Stimulated activated naive B cell treated with anti-CD40 and anti-IgM and Interleukin-4, amounts not matched to agents 10 μg/mL and 1 μg/mL and 100 μg/mL, for 72 hours (primary cell): ENCODE data around the gene FLT3.

ENCODE experiments used
- ATAC-seq, 2 donors: fragments of 150-1000 bp; cut with Tn5 transposase; replicated peaks; 2 replicates each; pipeline ENCODE4 v1.10.0; 2021; ENCODE audit warnings: moderate library complexity in 1 of 2
- DNase-seq: peaks from one replicate; pipeline ENCODE4 v3.0.0; 2021
- H3K27ac Mint-ChIP-seq: one replicate; pipeline ENCODE4 v1.8.0; 2022; ENCODE audit warnings: mild to moderate bottlenecking, mixed read lengths
- H3K27me3 Mint-ChIP-seq, 2 donors: one replicate each; pipeline ENCODE4 v1.8.0; 2022; ENCODE audit warnings: mixed read lengths in 2 of 2
- H3K36me3 Mint-ChIP-seq, 2 donors: one replicate each; pipeline ENCODE4 v1.8.0; 2022; ENCODE audit warnings: mixed read lengths in 2 of 2, mild to moderate bottlenecking in 1 of 2
- H3K4me1 Mint-ChIP-seq, 2 donors: one replicate each; pipeline ENCODE4 v1.8.0; 2022; ENCODE audit warnings: mixed read lengths in 2 of 2, mild to moderate bottlenecking in 1 of 2
- H3K4me3 Mint-ChIP-seq, 2 donors: one replicate each; pipeline ENCODE4 v1.8.0; 2022; ENCODE audit warnings: mild to moderate bottlenecking in 2 of 2, mixed read lengths in 2 of 2, moderate library complexity in 1 of 2
- H3K9me3 Mint-ChIP-seq, 2 donors: one replicate each; pipeline ENCODE4 v1.8.0; 2022; ENCODE audit warnings: mixed read lengths in 2 of 2, mild to moderate bottlenecking in 1 of 2

Gene FLT3

DNA sequence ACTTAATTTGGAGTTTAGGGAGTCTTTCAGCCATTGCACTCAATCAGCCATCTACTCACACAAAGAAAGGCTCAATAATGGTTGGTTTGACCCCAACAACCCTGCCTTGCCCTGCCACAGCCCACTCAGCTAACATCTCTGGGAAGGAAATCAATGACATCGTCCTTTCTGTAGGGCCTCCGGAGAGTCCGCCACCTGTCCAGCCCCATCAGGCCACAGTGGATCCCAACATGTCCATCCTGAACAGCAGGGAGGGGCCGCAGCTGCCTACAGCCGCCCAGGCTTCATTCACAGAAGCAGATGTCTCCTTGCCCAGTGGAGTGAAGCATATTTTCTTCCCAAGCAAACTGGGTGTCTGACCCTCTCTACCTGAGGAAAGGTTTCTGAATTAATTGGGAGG is 127.1 kb downstream of the FLT3 start:
- peaks cover 27 to 55% of the 10 kb centered on the region in 2 donors for H3K4me1 Mint-ChIP-seq
- H3K27ac Mint-ChIP-seq = no peak overlapping the region
- no peak for DNase-seq
- no peaks in the 10 kb centered on the region for H3K9me3 Mint-ChIP-seq
- H3K4me3 Mint-ChIP-seq = no peak overlapping the region
- peaks cover 73 to 95% of the 10 kb centered on the region in 2 donors for H3K27me3 Mint-ChIP-seq
- ATAC-seq = no peak
- peaks cover 0 to 3% of the 10 kb centered on the region in 2 donors for H3K36me3 Mint-ChIP-seq

DNA sequence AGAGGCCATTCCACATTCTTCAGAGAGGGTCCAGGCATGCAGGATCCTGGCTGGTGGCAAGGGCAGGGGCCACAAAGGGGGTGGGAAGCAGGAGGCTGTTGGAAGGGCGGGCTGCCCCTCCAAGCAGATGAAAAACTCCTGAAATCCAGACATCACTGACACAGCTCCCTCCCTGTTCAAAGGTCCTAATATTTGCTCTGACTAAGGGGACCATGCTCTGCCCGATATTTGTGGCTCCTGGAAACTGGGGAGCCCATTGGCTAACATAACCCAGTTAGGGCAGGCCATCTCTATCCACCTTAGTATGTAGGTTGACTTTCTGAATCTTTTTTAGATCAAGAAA is 127.9 kb downstream of the FLT3 start:
- no peak for ATAC-seq
- Mint-ChIP-seq H3K4me3 (no peak overlapping the region), H3K27ac (no peak overlapping the region), H3K36me3 (peaks cover 0 to under 1% of the 10 kb centered on the region in 2 donors), H3K4me1 (peaks cover 32 to 57% of the 10 kb centered on the region in 2 donors), H3K27me3 (peaks cover 78 to 95% of the 10 kb centered on the region in 2 donors), H3K9me3 (no peaks in the 10 kb centered on the region)
- DNase-seq = no peak

DNA sequence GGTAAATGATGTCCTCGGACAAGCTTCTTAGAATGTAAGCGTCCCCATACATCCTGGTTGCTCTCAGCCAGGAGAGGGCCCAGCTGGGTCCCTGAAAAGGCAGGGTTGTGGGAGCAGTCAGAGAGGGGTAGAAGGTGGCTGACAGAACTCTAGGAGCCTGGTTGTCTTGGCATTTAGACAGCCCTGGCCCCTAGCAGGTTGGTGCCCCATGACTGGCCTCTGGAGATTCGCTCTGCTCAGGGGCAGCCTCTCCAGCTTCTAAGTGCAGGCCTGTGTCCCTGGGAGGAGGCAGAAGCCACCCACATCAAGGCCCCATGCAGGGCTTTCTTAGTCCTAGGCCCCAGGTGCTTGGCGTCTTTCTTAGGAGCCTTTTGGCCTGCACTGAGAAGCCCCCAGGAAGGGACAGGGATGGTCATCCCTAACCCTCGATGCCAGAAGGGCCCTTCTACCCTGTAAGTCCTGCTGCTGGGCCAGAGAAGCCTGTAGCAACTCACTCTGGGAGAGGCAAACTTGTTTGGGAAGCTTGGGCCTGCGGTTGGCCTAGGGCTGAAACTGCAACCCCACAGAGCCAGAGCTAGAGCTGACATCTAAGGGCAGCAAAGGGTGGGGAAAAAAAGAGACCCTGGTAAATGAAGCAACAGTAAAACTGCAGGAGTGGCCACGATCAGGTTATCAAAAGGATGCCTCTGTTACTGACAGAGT is 128.4 kb downstream of the FLT3 start:
- ATAC-seq (no peak), DNase-seq (no peak)
- H3K27me3 Mint-ChIP-seq = peaks cover 78 to 95% of the 10 kb centered on the region in 2 donors
- peaks cover 34 to 57% of the 10 kb centered on the region in 2 donors for H3K4me1 Mint-ChIP-seq
- H3K9me3 Mint-ChIP-seq = no peaks in the 10 kb centered on the region
- no peaks in the 10 kb centered on the region for H3K36me3 Mint-ChIP-seq
- no peak overlapping the region for H3K4me3 Mint-ChIP-seq
- no peak overlapping the region for H3K27ac Mint-ChIP-seq

DNA sequence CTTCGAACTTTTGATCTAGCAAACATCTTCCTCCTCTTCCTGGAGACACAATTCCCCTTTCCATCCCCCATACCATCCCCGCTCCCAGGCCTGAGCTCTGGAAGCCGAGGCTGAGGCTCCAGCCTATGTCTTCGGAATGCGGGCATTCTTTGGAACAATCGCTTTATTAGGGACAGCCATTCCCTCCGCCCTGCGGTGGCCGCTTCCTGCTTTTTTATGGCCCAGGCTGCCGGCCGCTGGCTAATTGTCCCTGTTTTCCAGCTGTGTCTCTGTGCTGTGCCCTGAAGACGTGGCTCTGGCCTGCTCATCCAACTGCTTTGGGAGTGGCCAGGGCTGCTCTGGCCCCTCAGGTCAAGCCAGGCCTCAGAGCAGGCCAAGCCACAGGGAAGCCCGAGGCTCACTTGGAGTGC is 129.1 kb downstream of the FLT3 start:
- Mint-ChIP-seq H3K4me3 (no peak overlapping the region), H3K27me3 (peaks cover 77 to 94% of the 10 kb centered on the region in 2 donors), H3K27ac (no peak overlapping the region), H3K9me3 (no peaks in the 10 kb centered on the region), H3K36me3 (no peaks in the 10 kb centered on the region), H3K4me1 (peaks cover 36 to 62% of the 10 kb centered on the region in 2 donors)
- ATAC-seq = no peak
- no peak for DNase-seq

DNA sequence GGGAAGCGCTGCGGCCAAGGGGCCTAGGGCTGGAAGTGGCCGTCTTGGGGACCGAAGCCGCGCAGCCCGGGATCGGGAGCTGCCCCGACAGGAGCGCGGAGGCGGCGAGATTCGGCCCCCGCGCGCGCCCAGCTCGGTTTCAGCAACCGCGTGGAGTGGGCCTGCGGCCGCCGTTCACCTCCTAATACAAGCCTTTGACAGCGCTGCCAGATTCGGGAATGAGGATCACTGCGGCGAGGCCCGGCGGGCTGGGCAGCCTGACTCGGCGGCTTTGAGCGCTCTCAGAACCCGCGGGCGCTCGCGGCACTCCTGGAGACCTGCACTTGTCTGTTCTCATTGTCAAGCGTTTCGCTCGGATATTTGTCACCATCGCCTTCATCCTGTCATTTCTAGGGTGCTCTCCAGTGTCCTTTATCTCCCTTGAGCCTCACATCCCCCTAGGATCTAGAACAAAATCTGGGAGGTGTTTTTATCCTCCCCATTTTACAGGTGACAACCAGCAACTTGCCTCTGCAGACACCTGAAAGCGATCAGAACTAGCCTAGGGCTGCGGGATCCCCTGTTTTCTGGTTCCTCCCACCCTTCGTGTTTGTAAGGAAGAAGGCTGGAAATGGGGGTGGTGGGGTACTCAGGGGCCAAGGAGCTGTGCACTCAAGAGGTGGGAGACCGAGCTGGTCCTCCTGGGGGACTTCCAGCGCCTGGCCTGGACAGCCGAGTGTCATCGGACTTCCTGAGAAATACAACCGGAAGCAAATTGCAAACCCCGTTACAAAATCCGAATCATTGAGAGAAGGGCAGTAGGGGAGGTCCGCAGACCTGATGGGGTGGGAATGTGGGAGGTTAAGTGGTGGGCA is 129.8 kb downstream of the FLT3 start:
- Mint-ChIP-seq H3K4me1 (peaks cover 36 to 59% of the 10 kb centered on the region in 2 donors), H3K27me3 (peaks cover 76 to 94% of the 10 kb centered on the region in 2 donors), H3K36me3 (no peaks in the 10 kb centered on the region), H3K27ac (peak overlapping the region; percentile 75), H3K4me3 (peak overlapping the region; percentile 17 to 32), H3K9me3 (no peaks in the 10 kb centered on the region)
- DNase-seq (no peak), ATAC-seq (no peak)

DNA sequence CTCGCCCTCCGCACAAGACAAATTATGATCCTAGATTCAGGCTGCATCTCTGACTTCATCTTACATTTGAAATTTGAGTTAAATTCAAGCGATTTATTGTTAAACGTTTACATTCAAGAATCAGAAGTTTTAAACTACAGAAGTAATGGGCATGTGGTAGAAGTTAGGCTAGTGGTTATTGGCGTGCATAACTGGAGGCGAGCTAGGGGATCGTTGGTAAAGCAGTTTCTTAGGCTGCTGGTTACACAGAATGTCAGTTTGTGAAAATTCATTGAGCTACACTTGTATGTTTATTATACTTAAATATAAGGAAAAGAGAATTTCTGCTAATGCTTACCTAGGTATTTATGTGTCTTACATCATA is 130.5 kb downstream of the FLT3 start:
- Mint-ChIP-seq H3K9me3 (no peaks in the 10 kb centered on the region), H3K27me3 (peaks cover 76 to 94% of the 10 kb centered on the region in 2 donors)

DNA sequence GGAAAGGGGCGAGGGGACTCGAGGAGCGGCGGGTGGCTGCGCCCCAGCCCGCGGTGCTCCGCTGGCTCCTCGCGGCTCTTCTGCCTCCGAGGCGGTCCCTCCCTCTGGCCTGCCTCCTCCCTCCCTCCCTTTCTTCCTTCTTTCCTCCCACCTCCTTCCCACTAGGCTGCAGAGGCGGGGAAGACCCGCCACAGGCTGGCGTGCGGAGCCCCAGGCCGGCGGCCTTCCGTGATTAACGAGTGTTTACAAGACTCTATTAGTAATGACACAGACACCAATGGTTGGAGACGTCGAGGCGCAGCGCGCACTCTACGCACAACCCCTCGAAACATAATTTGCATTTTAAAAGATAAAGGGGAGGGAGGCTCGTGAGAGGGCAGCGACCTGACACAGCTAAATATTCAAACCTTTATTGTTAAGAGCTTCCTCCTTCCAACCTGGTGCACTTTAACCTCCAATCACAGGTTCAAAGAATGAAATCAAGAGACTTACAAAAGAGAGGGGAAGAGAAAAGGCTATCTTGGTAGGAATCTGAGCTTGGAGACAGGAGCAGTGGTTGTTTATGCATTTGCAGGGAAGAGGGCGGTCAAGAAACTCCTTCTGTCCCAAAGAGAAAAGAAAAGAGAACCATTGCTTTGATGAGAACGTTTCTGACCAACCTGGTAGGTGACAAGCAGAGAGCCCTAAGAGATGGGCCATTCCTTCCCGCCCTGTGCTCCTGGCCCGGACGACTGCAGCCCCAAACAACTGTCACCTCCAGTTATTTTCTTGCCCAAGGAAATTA is 131.1 kb downstream of the FLT3 start, which contains the start of gene CDX2:
TSS of gene CDX2 (minus strand) at position 234 of the 784 bp plus-strand sequence. CDS start 309 bp downstream, outside the sequence.
- Mint-ChIP-seq H3K4me3 (peak within 1 kb of the TSS; percentile 75 to 77), H3K4me1 (peaks cover 33 to 52% of the 10 kb centered on the region in 2 donors), H3K27ac (peak within 1 kb of the TSS; percentile 96), H3K27me3 (peaks cover 72 to 94% of the 10 kb centered on the region in 2 donors), H3K9me3 (no peaks in the 10 kb centered on the region), H3K36me3 (no peaks in the 10 kb centered on the region)
- ATAC-seq (no peak), DNase-seq (no peak)

More for the DNA sequence above, 130.5 kb downstream of the FLT3 start:
- Mint-ChIP-seq H3K4me3 (peak overlapping the region in 1 of 2 donors; percentile 37), H3K4me1 (peaks cover 33 to 52% of the 10 kb centered on the region in 2 donors), H3K27ac (peak overlapping the region; percentile 96), H3K36me3 (no peaks in the 10 kb centered on the region)
- DNase-seq = no peak
- ATAC-seq = no peak

DNA sequence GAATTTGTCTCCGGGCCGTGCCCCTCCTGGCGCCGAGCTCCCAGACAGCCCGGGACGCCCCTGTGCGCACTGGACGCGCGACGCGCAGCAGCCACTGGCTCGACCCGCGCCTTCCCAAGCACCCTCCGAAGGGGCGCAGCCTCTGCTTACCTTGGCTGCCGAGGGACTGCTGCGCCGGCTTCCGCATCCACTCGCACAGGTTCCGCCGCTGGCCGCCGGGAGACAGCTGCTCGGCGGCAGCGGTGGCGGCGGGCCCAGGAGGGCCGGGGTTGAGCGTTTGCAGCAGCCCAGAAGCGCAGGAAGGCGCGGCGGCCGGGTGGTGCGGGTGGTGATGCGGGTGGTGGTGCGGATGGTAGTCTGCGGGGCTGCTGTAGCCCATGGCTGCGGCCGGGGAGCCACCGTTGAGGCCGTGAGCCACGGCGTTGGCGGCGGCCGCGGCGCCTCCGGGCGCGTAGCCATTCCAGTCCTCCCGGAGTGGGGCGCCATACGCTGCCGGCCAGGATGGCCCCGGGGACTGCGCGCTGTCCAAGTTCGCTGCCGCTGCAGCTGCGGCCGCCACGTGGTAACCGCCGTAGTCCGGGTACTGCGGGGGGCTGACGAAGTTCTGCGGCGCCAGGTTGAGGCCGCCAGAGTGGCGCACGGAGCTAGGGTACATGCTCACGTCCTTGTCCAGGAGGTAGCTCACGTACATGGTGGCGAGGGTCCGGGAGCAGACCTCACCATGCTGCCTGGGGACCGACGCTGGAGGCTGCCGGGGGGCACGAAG is 131.9 kb downstream of the FLT3 start:
- Mint-ChIP-seq H3K9me3 (no peaks in the 10 kb centered on the region), H3K27ac (peak overlapping the region; percentile 42), H3K36me3 (no peaks in the 10 kb centered on the region), H3K27me3 (peaks cover 69 to 94% of the 10 kb centered on the region in 2 donors), H3K4me1 (peaks cover 33 to 52% of the 10 kb centered on the region in 2 donors), H3K4me3 (peak overlapping the region; percentile 66 to 69)
- ATAC-seq (no peak), DNase-seq (no peak)

DNA sequence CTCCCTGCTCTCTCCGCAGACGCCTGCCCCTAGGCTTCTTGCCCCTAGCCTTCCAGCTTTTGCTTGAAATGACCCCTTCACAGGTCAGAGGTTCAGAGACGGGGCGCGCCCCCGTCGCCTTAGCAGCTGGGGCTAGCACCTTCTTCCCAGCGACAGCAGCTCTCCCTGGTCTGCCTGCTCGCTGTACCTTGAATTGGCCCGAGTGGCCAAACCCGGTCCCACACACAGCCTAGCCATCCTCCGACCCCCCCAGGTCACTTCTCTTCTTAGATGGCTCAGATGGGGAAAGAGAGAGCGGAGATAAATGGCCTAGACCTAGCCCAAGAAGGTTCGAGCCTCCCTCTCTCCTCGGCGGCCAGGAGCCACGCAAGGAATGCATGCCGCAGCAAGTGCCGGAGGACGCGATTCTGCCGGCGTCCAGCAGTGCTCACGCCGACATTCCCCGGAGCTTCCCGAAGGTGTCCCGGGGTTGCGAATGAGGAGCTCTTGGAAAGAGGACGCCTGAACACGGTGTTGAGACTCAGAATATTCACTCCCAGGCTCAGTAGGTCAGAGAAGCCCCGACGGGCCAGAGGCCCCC is 132.6 kb downstream of the FLT3 start:
- no peak for DNase-seq
- ATAC-seq = peak in 1 of 2 donors; percentile 20
- H3K4me3 Mint-ChIP-seq = peak overlapping the region; percentile 77
- H3K4me1 Mint-ChIP-seq = peaks cover 33 to 52% of the 10 kb centered on the region in 2 donors
- H3K9me3 Mint-ChIP-seq = no peaks in the 10 kb centered on the region
- no peaks in the 10 kb centered on the region for H3K36me3 Mint-ChIP-seq
- peaks cover 68 to 93% of the 10 kb centered on the region in 2 donors for H3K27me3 Mint-ChIP-seq
- peak overlapping the region; percentile 88 for H3K27ac Mint-ChIP-seq

DNA sequence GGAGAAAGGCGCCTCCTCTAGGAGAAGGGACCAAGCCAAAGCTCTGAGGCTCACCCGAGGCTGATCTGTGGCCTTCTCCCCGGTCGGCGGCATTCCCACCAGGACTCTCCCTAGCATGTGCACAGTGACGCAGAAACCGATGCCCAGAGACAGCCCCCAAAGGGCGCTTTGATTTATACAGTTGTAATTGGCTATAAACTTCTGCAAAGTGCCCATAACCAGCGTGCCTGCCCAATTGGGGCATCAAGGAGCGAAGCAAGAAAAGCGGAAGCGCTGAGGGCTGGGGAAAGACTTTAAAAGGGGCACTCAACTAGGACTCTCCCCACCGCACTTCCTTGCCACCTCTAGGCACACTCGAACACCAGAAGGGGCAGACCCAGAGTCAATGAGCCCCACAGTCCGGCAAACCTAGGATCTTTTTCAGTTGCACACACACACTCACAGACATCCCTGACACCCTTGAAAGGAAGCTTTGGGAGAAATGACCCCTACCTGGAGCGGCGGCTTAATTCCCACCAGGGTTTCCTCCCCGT is 133.1 kb downstream of the FLT3 start:
- Mint-ChIP-seq H3K27ac (peak overlapping the region; percentile 88), H3K36me3 (no peaks in the 10 kb centered on the region), H3K9me3 (no peaks in the 10 kb centered on the region), H3K4me1 (peaks cover 33 to 55% of the 10 kb centered on the region in 2 donors), H3K4me3 (peak overlapping the region; percentile 77), H3K27me3 (peaks cover 73 to 96% of the 10 kb centered on the region in 2 donors)
- ATAC-seq = peak; percentile 36 to 62
- no peak for DNase-seq

DNA sequence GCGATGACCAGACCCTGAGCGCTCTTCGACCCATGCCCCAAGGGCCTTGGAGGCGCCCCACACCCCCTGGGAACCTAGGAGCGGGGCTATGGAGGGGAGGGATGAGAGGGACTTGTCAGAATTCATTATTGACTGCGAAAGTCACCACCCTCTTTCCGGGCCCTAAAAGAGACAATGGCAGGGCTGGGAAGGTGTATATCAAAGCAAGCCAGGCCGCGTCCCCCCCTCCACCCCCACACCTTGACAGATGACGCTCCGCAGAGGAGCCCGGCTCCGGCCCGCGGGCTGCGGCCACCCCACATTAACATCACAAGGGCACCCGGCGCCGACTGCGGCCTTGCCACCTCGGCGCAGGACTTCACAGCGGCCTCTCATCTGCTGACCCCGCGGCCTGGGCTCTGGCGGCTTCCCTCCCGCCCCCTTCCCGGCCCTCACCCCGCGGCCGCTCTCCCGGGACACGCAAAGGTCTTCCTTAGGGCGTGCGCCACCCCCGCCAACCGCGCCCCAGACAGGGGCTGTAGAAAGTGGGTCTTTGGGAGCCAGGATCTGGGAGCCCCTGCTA is 133.7 kb downstream of the FLT3 start:
- ATAC-seq = no peak
- Mint-ChIP-seq H3K27me3 (peaks cover 77 to 96% of the 10 kb centered on the region in 2 donors), H3K4me3 (peak overlapping the region; percentile 52 to 77), H3K36me3 (no peaks in the 10 kb centered on the region), H3K27ac (peak overlapping the region; percentile 88), H3K9me3 (no peaks in the 10 kb centered on the region), H3K4me1 (peaks cover 33 to 58% of the 10 kb centered on the region in 2 donors)
- no peak for DNase-seq

DNA sequence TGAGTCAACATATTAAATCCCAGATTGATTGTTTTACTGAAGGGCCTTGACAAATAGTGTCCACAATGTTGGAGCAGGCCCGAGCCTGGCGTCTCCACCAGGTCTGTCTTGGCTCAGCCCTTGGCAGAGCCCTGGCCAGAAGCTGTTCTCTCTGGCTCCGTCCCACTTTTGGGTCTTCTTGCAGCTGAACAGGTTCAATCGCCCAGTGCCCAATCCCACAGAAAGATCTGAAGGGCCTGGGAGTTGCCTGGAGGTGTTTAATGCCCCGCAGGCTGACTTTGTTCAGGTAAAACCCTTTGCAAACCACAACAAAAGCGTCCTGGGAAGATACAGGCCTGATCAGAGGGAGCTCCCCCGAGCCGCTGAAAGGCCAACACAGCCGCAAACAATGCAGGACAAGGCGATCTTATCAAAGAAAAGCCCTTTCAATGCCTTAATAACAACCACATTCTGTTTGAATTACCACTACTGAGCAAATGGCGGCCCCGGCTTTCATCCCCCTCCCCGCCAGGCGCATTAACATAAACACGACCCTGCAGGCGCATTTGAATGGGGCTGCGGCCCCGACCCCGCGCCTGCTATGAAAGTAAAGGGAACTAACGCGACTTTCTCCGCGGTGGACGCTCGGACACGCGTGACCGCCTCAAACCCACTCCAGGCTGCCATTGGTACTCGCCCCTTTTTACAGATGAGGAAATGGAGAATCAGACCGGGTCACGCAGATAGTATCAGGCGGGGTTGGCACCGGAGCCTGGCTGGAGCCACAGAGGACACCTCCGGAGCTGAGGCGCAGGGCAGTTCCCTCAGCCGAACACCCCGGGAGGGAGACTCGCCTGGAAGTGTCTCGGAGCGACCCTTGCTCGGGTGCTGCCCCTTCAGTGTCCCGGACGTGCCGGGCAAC is 134.4 kb downstream of the FLT3 start:
- Mint-ChIP-seq H3K4me1 (peaks cover 31 to 61% of the 10 kb centered on the region in 2 donors), H3K36me3 (no peaks in the 10 kb centered on the region), H3K4me3 (peak overlapping the region; percentile 52 to 58), H3K27me3 (peaks cover 75 to 96% of the 10 kb centered on the region in 2 donors), H3K27ac (peak overlapping the region; percentile 75), H3K9me3 (no peaks in the 10 kb centered on the region)
- DNase-seq (no peak), ATAC-seq (no peak)
